ENCODE data around the gene FLNB.

Gene FLNB

DNA sequence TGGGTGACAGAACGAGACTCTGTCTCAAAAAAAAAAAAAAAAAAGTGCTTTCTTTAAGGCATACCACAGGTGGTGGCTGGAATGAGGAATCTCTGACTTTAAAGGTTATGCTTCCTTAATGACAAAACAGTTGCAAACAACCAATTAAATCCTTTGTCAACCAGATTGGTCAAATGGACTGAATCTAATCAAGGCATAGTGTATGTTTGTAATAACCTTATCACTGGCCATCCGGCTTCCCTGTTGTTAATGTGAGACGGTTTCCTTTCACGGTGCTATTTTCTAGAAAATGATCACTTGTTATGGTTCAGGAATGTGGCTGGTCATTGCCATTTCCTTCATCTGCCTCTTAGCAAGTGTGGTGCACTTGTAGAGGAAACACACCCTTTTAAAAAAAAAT lies 75.9 kb downstream of the FLNB start:
- DNase-seq: no peak

DNA sequence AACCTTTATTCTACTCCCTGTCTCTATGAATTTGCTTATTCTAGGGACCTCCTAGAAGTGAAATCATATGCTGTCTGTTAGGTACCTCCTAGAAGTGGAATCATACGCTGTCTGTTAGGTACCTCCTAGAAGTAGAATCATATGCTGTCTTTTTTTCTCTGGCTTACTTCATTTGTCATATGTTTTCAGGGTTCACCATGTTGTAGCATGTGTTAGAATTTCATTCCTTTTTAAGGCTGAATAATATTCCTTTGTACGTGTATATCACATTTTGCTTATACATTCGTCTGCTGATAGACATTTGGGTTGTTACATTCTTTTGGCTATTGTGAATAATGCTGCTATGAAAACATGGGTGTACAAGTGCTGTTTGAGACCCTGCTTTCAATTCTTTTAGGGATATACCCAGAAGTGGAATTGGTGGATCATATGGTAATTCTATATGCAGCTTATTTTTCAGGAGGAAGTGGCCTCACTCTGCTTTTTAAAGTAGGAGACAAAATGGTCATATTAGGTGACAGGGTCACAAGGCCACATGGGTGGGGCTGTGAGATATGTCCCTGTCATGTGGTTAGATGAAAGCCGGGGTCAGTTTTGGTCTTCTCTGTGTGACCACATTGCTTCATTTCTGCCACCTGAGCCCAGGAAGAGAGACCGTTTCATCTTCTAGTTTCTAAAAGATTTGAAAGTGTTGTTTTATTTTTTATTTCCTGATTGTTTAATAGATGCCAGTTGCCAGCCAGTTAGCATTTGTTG lies 76.7 kb downstream of the FLNB start:
- DNase-seq: no peak

DNA sequence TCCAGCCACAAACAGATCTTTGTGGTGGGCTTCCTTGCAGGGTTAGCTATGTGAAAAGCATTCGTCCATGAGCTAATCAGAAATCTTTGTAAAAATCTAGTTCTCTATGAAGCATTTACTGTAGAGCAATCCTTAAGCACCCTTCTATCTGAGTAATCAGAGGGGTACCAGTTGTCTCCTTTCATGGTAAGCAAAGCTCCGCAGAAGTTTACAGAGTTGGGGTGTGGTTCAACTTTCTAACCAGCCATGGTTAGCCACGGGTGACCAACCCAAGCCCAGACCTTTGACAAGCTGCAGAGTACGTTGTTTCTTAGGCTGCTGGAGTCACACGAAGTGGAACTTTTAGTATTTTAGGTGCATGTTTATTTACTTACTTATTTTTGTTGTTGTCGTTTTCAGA lies 77.4 kb downstream of the FLNB start:
- DNase-seq: no peak

DNA sequence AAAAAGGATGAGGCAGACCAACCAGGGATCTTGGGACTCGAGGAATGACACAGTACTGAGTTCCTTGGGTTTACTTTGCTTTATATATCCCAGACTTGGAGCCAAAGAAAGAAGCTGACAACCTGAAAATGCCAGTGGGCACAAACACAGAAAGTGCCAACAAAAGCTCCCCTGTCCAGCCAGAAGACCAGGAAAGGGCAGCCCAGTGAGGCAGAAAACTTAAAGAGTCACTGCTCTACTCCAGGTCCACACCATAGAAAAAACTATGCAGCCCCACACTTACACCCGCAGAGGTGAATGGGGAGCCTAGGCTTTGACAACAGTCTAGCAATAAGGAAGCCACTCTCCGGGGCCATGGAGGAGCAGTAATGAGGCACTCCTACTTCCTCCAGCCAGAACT lies 80.3 kb downstream of the FLNB start:
- DNase-seq: no peak

DNA sequence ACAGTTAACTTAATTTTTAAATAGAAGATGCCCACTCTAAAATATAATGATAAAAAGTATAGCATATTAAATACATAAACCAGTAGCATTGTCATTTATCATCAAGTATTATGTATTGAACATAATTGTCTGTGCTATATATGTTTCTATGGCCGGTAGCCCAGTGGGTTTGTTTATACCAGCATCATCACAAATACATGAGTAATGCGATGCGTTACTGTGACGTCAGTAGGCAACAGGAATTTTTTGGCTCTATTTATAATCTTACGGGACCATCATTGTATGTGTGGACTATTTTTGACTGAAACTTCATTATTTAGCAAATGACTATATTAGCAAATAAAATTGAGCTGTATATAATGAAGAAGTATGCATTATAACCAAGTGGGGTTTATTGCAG lies 82.1 kb downstream of the FLNB start:
- DNase-seq: no peak

DNA sequence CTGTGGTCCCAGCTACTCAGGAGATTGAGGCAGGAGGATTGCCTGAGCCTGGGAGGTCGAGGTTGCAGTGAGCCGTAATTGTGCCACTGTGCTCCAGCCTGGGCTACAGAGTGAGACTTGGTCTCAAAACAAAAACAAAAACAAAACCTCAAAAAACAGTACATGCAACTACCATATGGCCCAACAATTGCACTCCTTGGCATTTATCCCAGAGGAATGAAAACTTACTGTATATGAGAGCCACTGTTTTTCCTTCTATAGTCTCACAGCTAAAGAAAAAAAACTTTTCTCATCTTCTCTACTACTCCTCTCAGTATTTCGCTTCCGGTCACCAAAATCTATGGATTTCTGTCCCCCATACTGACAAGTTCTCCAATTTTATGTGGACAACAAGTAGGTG lies 84.3 kb downstream of the FLNB start:
- DNase-seq: peak; percentile 29

DNA sequence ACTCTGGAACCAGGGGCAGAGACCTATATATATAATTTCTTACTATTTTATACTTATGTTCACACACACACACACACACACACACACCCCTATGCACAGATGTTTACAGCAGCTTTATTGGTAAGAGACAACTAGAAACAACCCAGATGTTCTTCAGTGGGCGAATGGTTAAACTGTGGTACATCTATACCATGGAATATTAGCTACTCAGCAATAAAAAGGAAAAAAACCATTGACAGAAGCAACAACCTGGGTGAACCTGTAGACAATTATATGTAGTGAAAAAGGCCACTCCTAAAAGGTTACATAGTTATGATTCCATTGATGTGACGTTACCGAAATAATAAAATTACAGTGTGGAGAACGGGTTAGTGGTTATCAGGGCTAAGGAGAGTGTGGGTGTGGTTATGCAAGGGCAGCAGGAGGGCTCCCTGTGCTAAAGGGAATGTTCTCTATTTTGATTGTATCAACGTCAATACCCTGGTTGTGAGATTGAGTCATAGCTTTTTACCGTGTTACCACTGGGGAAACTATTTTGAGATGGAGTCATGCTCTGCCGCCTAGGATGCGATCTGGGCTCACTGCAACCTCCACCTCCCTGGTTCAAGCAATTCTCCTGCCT lies 85.5 kb downstream of the FLNB start:
- peak; percentile 91 for DNase-seq

DNA sequence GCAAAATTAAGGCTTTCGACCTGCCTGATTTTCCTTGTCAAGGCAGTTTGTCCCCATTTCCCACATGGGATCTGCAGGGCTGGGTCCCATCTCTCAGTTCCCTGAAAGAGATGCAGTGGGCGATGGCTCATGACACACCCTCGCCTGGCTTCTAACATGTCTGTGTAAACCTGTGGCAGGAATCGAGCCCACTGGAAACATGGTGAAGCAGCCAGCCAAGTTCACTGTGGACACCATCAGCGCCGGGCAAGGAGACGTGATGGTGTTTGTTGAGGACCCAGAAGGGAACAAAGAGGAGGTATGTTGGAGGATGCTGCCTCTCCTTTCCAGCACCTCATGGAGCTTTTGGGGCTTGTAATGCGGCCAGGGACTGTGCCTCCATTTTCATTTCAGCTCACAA lies 86.4 kb downstream of the FLNB start:
- DNase-seq: no peak

DNA sequence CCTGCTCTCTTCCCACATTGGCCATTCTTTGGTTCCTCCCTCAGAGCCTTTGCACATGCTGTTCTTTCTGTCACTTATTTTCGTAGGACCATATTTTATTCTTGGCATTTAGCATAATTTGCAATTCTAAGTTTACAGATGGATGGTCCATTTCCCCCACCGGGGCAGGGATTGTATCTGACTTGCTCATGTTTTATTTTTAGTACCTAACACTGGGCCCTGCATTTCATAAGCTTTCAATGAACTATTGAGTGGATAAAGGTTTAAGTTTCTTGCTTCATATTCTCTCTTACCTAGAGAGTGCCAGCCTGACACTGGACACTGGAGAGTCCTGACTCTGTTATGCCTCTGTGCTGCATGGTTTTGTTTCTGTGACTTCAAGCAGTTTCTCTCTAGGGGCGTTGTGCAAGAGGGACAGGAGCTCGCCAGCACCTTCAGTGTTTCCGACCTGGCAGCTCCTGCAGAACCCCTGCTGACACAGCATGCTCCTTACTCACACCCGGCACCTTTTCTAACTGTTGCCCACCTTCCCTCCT lies 87.4 kb downstream of the FLNB start:
- no peak for DNase-seq

DNA sequence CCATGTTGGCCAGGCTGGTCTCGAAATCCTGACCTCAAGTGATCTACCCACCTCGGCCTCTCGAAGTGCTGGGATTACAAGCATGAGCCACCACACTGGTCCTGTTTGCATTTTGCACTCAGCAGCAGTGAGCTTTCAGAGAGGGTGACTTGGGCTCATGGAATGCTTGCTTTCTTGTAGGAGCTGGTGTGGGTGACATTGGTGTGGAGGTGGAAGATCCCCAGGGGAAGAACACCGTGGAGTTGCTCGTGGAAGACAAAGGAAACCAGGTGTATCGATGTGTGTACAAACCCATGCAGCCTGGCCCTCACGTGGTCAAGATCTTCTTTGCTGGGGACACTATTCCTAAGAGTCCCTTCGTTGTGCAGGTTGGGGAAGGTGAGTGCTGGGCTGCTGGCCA lies 90.3 kb downstream of the FLNB start:
- no peak for DNase-seq

DNA sequence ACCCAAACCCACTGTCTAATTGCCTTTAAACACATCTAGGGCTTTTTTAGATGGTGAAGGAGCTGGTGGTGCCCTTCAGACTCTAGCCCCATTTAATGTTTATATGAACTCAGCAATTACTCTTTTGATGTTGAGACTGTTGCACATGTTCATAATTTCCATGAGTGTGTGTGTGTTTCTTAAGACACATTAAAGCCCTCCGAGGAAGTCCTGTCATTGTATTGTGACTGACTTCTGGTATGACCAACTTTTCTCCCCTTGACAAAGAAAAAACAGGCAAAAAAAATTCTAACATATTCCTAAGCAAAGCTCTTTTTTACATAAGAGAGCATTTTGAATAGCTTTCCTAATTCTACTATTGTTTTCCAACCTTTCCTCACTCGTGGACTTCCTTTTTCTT lies 91.6 kb downstream of the FLNB start:
- DNase-seq: no peak

DNA sequence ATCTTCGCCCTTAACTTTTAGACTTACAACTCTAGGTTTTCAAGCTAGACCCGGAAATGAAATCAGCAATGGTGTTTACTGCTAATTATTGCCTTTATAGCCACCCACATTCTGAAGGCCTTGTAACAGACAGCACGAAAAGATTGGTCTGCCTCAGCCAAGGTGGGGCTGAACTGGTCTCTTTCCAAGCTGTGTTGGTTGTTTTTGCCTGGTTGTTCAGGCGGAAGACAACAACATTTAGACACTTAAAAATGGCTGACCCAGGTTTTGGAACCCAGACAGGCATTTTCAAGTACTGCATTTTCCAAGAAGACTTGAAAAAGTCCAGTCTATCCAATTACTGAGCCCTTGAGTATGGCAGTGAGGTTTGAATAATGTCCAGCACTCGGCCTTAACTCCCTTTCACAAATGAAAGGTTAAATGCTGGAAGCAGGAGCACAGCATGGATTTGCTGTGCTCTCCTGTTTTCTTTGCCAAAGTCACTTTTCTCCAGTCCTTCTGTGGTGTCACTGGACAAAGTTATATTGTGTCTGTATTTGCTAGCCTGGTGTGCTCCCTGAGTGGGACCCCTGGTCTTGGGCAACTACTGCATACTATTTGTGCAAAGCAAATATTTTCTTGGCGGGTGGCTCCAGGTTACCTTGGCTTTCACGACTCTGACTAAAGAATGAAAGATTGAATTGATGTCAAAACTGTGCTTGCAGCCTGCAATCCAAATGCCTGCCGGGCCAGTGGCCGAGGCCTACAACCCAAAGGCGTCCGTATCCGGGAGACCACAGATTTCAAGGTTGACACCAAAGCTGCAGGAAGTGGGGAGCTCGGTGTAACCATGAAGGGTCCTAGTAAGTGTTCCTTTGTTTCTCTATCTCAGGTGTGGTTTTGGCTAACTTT lies 93.5 kb downstream of the FLNB start:
- no peak for DNase-seq

DNA sequence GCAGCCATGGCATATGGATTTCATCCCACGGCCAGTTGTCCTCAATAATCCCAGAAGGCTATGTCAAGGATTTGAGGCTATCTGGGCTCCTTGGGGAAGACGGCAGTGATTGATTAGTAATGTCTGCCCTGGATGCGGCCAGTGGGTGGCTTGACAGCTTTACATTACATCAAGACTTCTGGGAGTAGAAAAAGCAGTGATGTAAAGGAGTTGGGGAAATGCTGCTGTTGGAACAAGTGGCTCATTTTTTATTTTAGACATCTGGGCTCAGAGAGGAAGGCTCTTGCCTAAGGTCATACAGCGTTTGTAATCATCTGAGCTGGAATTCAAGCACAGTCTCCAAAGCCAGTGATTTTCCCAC lies 94.1 kb downstream of the FLNB start:
- DNase-seq: no peak

DNA sequence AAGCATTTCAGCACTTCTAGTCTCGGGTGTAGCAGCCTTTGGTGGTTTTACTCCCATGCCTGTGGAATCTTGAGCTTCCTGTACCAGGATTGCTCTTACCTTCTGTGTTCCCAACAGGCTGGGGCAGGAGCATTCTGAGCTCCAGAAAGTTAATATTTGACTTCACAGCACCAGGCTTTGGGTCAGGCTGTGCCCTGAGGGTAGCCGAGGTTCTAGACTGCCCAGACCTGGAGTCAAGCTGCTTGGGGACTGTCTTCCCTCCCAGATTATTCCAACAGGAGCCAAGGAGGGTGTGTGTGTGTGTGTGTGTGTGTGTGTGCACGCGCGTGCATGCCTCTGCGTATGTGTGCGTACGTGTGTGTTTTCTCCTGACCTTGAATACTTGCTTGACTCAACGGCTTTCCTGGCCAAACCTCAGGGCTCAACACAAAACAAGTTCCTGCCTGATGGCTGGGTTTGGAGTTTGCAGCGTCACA lies 94.8 kb downstream of the FLNB start:
- DNase-seq: no peak

DNA sequence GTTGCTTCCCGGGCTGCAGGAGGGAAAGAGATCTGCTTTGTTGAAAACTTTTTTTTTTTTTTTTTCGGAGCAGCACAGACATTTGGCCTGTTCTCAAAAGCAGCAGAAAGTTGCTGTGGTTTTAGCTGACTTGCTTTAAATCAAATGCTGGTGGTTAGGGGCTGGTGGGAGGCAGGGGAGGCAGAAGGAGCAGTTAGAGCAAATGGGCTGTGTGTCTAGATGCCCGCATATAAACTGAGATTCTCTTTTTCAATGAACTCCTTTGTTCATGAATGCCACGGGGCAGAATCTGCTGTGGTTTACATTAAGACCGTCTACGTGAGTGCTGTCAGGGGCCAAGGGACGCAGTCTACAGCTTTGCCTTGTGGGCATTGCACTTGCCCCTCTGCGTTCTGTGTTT lies 95.9 kb downstream of the FLNB start:
- no peak for DNase-seq

DNA sequence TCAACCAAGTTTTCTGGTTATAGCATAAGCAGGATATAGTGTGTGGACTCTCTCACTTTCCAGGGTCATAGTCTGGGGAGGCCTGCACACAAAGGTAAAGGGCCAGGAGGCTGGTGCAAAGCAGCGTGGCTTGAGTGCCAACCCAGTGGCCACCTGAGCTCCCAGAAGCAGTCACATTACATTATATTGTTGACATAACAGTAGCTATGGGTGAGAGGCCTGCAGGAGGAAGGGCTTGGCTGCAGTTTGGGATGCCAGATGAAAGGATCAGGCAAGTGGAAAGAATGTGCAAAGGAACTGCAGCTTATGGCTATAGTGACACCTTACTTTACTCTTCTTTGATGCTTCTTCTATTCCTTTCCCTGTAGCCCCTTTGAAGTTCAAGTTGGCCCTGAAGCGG lies 96.5 kb downstream of the FLNB start:
- no peak for DNase-seq

DNA sequence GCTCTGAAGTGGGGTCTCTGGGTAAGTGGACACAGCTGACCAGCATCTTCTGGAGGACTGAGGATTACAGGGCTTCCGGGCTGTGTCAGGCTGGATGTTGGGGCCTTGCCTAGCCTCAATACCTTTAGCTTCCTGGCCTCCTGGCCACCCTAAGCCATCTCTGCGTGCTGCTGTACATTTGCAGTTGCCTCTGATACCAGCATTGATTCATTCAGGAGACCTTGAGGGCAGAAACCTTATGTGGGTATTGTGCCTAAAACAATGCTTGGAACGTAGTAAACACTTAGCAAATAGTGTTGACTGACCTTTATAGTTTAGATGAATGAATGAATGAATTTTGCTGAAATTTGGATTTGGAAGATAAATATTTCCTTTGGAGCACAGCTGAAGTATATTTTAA lies 97.0 kb downstream of the FLNB start:
- no peak for DNase-seq

DNA sequence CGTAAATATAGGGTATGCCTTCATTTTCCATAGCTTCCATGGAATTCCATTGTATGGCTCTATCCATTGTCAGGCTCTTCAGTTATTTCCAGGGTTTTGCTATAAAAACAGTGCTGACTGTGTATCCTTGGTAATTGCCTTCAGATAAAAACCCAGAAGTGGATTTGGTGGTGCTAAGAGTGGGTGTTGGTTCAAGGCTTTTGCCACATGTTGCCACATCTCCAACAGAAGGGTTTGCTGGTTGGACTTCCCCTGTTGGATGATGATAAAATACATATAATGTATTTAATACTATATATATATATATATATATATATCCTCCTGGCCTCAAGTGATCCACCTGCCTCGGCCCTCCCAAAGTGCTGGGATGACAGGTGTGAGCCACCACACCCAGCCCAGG lies 97.8 kb downstream of the FLNB start:
- DNase-seq: no peak

DNA sequence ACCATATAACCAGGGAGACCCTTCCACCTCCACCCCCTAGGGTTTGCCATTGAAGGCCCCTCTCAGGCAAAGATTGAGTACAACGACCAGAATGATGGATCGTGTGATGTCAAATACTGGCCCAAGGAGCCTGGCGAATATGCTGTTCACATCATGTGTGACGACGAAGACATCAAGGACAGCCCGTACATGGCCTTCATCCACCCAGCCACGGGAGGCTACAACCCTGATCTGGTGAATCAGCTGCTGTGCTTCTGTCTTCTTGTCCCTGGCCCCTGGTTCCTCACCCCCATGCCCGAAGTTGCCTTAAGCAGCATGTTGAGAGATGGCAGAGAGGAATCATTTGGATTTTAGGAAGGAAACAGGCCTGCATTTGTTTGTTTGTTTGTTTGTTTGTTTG lies 98.4 kb downstream of the FLNB start:
- DNase-seq: no peak

DNA sequence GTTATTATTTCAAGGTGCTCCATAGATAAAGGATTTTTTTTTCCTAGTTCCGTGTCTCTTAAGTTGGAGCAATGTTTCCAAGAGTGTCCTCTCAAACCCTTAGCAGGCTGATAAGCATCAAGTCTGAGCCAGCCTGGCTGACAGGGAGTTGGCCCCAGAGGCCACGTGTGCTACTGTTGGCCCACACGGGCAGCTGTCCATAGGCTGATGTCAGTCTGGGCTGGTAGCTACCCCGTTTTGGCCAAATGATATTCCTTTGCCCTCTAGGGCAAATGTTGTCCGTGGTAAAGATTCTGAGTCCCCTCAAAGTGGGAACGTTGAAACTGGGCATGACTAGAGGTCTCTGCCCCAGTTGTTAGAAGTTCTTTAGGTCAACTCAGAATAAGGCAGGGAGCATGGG lies 99.4 kb downstream of the FLNB start:
- DNase-seq: no peak

DNA sequence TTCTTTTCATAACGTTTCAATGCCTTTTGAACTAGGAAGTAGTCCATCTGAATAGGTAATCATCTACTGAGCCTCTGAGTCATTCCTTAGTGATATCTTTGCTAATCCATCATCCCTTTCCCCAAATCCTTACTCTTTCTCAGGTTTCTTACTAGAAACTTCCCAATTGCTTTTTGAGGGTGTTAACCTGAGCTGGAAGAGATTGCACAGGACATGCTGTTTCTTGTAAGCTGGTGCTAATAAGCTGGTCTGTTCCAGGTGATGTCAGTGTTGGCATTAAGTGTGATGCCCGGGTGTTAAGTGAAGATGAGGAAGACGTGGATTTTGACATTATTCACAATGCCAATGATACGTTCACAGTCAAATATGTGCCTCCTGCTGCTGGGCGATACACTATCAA lies 101.5 kb downstream of the FLNB start:
- DNase-seq: no peak

DNA sequence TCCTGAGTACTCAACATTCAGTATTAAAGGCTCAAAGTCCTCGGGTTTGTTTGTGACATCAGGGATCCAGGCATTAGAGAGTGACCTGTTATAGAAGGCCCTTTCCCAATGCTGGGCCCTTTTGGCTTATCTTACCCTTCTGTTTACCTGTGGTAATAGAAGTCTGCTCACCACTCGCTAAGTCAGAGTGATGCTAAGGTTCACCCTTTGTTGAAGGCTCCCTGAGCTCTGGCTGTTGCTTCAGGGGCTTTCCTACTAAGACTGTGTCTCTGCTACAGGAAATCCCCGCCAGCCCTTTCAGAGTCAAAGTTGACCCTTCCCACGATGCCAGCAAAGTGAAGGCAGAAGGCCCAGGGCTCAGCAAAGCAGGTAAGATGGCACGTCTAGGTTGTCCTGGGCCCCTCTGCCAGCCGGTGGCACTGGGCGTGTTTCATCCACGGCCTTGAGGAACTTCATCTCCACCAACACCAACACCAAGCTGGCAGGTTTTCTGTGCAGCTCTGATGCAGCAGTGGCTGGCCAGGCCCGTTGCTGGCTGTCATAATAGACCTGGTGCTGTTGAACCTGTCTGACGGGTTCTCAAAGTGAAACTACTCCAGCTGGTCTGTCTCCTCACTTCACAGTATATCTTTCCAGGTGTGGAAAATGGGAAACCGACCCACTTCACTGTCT lies 103.4 kb downstream of the FLNB start:
- DNase-seq: no peak

DNA sequence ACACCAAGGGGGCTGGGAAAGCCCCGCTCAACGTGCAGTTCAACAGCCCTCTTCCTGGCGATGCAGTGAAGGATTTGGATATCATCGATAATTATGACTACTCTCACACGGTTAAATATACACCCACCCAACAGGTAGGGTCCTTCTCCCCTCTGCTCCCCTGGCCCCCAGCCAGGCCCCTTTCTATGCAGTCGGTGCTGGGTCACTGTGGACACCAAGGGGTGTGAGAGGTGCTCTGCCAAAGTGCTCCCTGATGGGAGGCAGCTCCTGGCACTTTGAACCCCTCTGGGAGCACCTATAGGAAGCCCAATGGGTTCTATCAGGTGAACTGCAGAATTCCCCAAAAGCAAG lies 103.9 kb downstream of the FLNB start:
- no peak for DNase-seq
